Fibroblast of pulmonary artery (primary cell): ENCODE data around the gene GRAMD1C.

ENCODE experiments used
- DNase-seq: peaks from one replicate; pipeline ENCODE4 v3.0.0-alpha.2; 2010; ENCODE audit warnings: low read depth
- H3K4me3 ChIP-seq: replicated peaks from 2 replicates; pipeline ENCODE4 v1.5.1; 2011; ENCODE audit warnings: low read depth, mild to moderate bottlenecking, control low read depth, low read length, moderate library complexity
- TF ChIP-seq, protein P1 (sequence below): IDR thresholded peaks from 2 replicates; pipeline ENCODE4 v1.5.1; 2011; ENCODE audit warnings: mild to moderate bottlenecking, control low read depth, low read length, inconsistent platforms; ENCODE audit errors: missing control alignments

The GRAMD1C gene

DNA sequence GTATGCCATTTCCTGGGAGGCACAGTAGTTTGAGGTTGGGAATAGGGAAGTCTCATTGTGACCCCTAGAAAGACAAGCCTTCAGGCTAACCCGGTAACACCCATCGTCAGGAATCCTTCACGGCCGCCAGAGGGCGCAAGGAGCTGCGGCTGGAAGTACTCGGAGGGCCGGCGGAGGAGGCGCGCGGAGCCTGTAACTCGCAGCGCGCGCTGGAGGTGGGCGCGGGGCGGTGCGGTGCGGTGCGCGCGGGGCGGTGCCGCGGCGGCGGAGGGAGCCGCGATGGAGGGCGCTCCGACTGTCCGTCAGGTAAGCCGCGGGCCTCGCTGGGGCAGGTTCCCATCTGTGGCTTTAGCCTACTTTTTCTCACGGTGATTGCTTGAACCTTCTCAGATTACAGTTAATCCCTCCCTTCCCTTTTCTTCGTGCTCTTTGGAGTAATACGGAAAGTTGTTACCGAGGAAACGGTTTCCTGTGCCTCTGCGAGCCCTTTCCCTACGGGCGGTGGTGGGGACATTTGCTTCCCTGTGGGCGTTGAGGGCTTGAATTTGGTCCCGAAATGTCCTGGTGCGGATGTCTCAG is at the start of gene GRAMD1C:
GRAMD1C (plus strand) TSS at position 158 of the 579 bp plus-strand sequence; CDS start at position 280, 122 bp downstream.
- TF ChIP-seq, protein P1, sequence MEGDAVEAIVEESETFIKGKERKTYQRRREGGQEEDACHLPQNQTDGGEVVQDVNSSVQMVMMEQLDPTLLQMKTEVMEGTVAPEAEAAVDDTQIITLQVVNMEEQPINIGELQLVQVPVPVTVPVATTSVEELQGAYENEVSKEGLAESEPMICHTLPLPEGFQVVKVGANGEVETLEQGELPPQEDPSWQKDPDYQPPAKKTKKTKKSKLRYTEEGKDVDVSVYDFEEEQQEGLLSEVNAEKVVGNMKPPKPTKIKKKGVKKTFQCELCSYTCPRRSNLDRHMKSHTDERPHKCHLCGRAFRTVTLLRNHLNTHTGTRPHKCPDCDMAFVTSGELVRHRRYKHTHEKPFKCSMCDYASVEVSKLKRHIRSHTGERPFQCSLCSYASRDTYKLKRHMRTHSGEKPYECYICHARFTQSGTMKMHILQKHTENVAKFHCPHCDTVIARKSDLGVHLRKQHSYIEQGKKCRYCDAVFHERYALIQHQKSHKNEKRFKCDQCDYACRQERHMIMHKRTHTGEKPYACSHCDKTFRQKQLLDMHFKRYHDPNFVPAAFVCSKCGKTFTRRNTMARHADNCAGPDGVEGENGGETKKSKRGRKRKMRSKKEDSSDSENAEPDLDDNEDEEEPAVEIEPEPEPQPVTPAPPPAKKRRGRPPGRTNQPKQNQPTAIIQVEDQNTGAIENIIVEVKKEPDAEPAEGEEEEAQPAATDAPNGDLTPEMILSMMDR: peak; percentile 77
- DNase-seq: peak; percentile 94
- peak within 1 kb of the TSS; percentile 82 for H3K4me3 ChIP-seq

DNA sequence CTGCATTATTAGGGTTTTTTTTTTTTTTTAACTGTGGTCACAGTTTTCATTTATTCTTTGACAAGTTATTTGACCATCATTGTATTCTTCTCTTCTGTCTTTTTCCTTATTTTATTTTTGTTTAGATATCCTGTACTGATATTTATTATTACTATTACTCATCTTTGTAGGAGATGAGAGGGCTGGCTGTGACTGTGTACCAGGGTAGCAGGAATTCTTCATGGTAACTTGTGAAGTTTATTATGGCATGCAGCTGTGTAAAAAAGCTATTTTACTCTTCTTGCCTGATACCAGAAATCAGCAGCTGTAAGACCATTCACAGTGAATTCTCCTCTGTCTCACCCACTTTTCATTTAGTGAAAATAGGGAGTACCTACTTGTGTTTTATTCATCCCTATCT is 47.2 kb upstream of the GRAMD1C start:
- no peak for DNase-seq
- TF ChIP-seq, protein P1: no peak
- no peak overlapping the region for H3K4me3 ChIP-seq

DNA sequence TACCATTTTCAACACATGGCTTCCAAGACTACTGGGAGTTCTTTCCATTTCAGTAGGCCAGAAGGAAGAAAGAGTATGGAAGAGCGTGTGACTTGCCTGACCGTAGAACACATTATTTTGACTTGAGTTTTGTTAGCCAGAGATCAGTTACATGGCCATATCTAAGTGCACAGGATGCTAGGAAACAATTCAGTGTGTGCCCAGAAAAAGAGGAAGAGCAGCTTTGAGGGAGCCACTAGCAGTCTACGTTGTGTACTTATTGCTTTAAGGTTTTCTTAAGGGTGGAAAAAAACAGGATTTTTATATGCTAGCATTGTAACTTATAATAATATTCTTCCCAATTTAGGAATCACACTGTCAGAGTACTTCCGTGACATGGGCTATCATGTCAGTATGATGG is 44.1 kb upstream of the GRAMD1C start:
- no peak overlapping the region for H3K4me3 ChIP-seq
- no peak for DNase-seq
- TF ChIP-seq, protein P1: no peak

DNA sequence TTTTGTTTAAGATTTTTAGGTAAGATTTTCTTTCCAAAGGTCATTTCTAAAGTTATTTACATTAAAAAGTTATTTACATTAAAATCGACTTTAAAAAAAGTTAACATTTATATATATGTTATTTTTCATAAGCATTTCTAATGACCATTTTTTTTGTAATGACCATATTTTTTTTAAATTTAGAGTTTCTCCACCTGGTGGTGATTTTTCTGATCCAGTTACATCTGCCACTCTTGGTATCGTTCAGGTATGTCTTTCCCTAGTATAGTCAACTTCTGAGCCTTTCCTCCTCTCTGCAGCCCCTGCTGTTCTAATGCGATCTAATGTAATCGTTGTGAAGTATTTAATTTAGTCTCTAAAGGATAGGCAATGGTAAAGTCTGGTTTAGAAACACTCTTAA is 42.9 kb upstream of the GRAMD1C start:
- no peak for DNase-seq
- H3K4me3 ChIP-seq: no peak overlapping the region
- TF ChIP-seq, protein P1: no peak

- TF ChIP-seq, protein P1: no peak
- no peak overlapping the region for H3K4me3 ChIP-seq
- DNase-seq: no peak
These were observed 35.7 kb upstream of the GRAMD1C start for GRCh38 chr3:113802795-113803455.

DNA sequence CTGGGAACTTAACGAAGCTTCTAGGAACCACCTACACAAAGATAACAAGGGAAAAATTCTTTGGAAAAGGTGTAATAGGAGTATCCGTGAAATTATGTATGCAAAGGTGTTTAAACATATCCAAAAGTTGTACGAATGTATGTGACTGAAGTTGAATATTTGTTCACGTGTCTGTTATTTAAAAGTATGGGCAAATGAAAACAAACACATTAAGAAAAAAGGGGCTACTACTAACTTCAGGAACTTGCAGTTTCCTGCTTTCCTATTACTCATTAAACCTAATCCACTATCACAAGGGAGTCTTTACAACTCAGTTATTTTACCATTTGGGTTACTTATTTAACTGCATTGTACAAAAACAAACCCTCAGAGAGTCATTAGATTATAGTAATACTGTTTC is 33.9 kb upstream of the GRAMD1C start:
- no peak for DNase-seq
- TF ChIP-seq, protein P1: no peak
- no peak overlapping the region for H3K4me3 ChIP-seq

DNA sequence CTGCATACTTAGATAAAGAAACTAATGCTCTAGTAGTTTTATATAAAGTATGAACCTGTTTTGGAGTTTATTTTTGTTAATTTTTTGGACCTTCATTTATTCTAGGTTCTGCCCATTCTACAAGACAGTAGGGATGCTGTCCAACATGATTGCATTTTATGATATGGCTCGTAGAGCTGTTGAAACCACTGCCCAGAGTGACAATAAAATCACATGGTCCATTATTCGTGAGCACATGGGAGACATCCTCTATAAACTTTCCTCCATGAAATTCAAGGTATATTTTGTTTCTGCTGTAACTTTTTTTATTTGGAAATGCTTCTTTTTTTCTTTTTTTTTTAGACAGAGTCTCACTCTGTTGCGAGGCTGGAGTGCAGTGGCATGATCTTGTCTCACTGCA is 33.3 kb upstream of the GRAMD1C start:
- H3K4me3 ChIP-seq: no peak overlapping the region
- DNase-seq: no peak
- TF ChIP-seq, protein P1: no peak
